Lower lobe of right lung (tissue), 2 donors: ENCODE results near the gene SCLT1. TPM values are rescaled to one million over a fixed set of nuclear protein-coding genes. Genes with fewer than 3 reads are reported as not detected.

Source experiments
- ATAC-seq, 2 donors: fragments of 200-7000 bp; cut with Tn5 transposase; one replicate each; pipeline ENCODE4 v1.9.1; 2020 to 2022; ENCODE audit warnings: mild to moderate bottlenecking in 2 of 2, moderate library complexity in 2 of 2
- DNase-seq: peaks from one replicate; pipeline ENCODE4 v3.0.0-alpha.2; 2020
- H3K27ac ChIP-seq: fragments of 200-600 bp; one replicate; pipeline ENCODE4 v1.8.0; 2022
- H3K27me3 ChIP-seq: fragments of 200-600 bp; one replicate; pipeline ENCODE4 v1.8.0; 2022; ENCODE audit warnings: low read depth
- H3K36me3 ChIP-seq: fragments of 200-600 bp; one replicate; pipeline ENCODE4 v1.8.0; 2022; ENCODE audit warnings: mild to moderate bottlenecking
- H3K4me1 ChIP-seq: fragments of 200-600 bp; one replicate; pipeline ENCODE4 v1.8.0; 2022
- H3K4me3 ChIP-seq: fragments of 200-600 bp; one replicate; pipeline ENCODE4 v1.8.0; 2022; ENCODE audit warnings: mild to moderate bottlenecking
- H3K9me3 ChIP-seq: fragments of 200-600 bp; one replicate; pipeline ENCODE4 v1.8.0; 2022
- CTCF ChIP-seq: fragments of 200-600 bp; IDR thresholded peaks from one replicate; pipeline ENCODE4 v1.8.0; 2022; ENCODE audit warnings: antibody characterized with exemption, mild to moderate bottlenecking
- intact Hi-C: fragments of 100-400 bp; cut with DNase I; formaldehyde crosslinking; loops from one replicate; pipeline ENCODE4 v1.11.0; 2022
- total RNA-seq: library from RNA; stranded (reverse); fragmentation: NEBNext Ultra II Directional; extraction: Animal tissue kit (Norgen Biotek cat#: 25700); gene quantifications from one replicate; pipeline ENCODE4 v1.2.1, GENCODE V29; 2021
- donor health status: DM: no; HTN: yes; CAD: no; lungs with severe emphysema.

SCLT1 gene
- total RNA-seq, 1 donor from 2014 or later = 19.3 TPM

GRCh38 chr4:129110931-129111330, 17.6 kb upstream of the SCLT1 start:
- Histone ChIP-seq H3K9me3 (no peaks in the 10 kb centered on the region), H3K36me3 (peaks cover 17% of the 10 kb centered on the region), H3K27me3 (no peaks in the 10 kb centered on the region), H3K27ac (no peak overlapping the region), H3K4me1 (no peaks in the 10 kb centered on the region), H3K4me3 (no peak overlapping the region)
- intact Hi-C loops = no loop called here
- ATAC-seq (no peak), DNase-seq (no peak)
- TF ChIP-seq CTCF = no peak

GRCh38 chr4:129109965-129110824, 16.9 kb upstream of the SCLT1 start:
- ATAC-seq (no peak), DNase-seq (no peak)
- H3K27ac ChIP-seq = no peak overlapping the region
- H3K9me3 ChIP-seq = no peaks in the 10 kb centered on the region
- H3K4me3 ChIP-seq = no peak overlapping the region
- peaks cover 17% of the 10 kb centered on the region for H3K36me3 ChIP-seq
- intact Hi-C loops = no loop called here
- no peaks in the 10 kb centered on the region for H3K27me3 ChIP-seq
- no peak for TF ChIP-seq CTCF
- H3K4me1 ChIP-seq = no peaks in the 10 kb centered on the region

GRCh38 chr4:129098531-129099001, 5.2 kb upstream of the SCLT1 start:
- peaks cover 21% of the 10 kb centered on the region for H3K4me1 ChIP-seq
- H3K9me3 ChIP-seq = no peaks in the 10 kb centered on the region
- ATAC-seq = no peak
- no peak overlapping the region for H3K27ac ChIP-seq
- H3K4me3 ChIP-seq = no peak overlapping the region
- intact Hi-C loops = no loop called here
- TF ChIP-seq CTCF = no peak
- H3K27me3 ChIP-seq = no peaks in the 10 kb centered on the region
- DNase-seq = no peak
- H3K36me3 ChIP-seq = peaks cover 5% of the 10 kb centered on the region

- H3K4me1 ChIP-seq = peaks cover 38% of the 10 kb centered on the region
- DNase-seq (peak; percentile 81), ATAC-seq (peak; percentile 70 to 73)
- H3K36me3 ChIP-seq = no peaks in the 10 kb centered on the region
- intact Hi-C loops = no loop called here
- no peaks in the 10 kb centered on the region for H3K27me3 ChIP-seq
- no peaks in the 10 kb centered on the region for H3K9me3 ChIP-seq
- H3K27ac ChIP-seq = peak within 1 kb of the TSS; percentile 89
- peak within 1 kb of the TSS; percentile 58 for H3K4me3 ChIP-seq
- no peak for TF ChIP-seq CTCF
Measured at GRCh38 chr4:129095811-129096454, 2.6 kb upstream of the SCLT1 start, which contains the start of gene C4orf33. Gene C4orf33, plus strand, starts transcription at chr4:129096152. Its CDS starts 6,459 bp downstream, at chr4:129102611.

GRCh38 chr4:129094347-129094746, 1.0 kb upstream of the SCLT1 start:
- DNase-seq (no peak), ATAC-seq (no peak)
- intact Hi-C loops = no loop called here
- no peak overlapping the region for H3K27ac ChIP-seq
- H3K9me3 ChIP-seq = no peaks in the 10 kb centered on the region
- H3K27me3 ChIP-seq = no peaks in the 10 kb centered on the region
- no peaks in the 10 kb centered on the region for H3K36me3 ChIP-seq
- H3K4me3 ChIP-seq = peak overlapping the region; percentile 70
- TF ChIP-seq CTCF = no peak
- H3K4me1 ChIP-seq = peaks cover 40% of the 10 kb centered on the region
